DND-41 (cell line): ENCODE data around the gene PRAMEF4.
"Not testable (repeated sequence)": the region's sequence is repeated elsewhere in the genome, so short reads cannot be mapped to it uniquely, and the experiment has no call there.

ENCODE experiments used
- ATAC-seq: fragments of 200-7000 bp; cut with Tn5 transposase; 3 replicates; pipeline ENCODE4 v1.9.1; 2021; ENCODE audit warnings: low read depth; ENCODE audit not compliant: insufficient read depth
- DNase-seq: peaks from one replicate; pipeline ENCODE4 v3.0.0-alpha.2; 2020
- H2AFZ ChIP-seq: 2 replicates; pipeline ENCODE4 v1.6.0; 2012; ENCODE audit warnings: low read depth, low read length
- H3K27ac ChIP-seq: 2 replicates; pipeline ENCODE4 v1.5.1; 2012; ENCODE audit warnings: low read length, inconsistent platforms
- H3K27me3 ChIP-seq: fragments of 200-600 bp; sonication (generic); 2 replicates; pipeline ENCODE4 v1.6.0; 2012; ENCODE audit warnings: low read length, mild to moderate bottlenecking, inconsistent platforms; ENCODE audit not compliant: insufficient read depth, poor library complexity
- H3K36me3 ChIP-seq: 2 replicates; pipeline ENCODE4 v1.5.1; 2012; ENCODE audit warnings: low read length, inconsistent platforms; ENCODE audit not compliant: insufficient read depth
- H3K4me1 ChIP-seq: 2 replicates; pipeline ENCODE4 v1.5.1; 2012; ENCODE audit warnings: mild to moderate bottlenecking, low read length; ENCODE audit not compliant: insufficient read depth
- H3K4me2 ChIP-seq: 2 replicates; pipeline ENCODE4 v1.6.0; 2012; ENCODE audit warnings: mild to moderate bottlenecking, moderate library complexity, low read length, inconsistent platforms; ENCODE audit not compliant: insufficient read depth
- H3K4me3 ChIP-seq, 2 experiments: fragments of 200-600 bp in 1 of 2; shearing (Covaris generic) in 1 of 2; 2 replicates each; pipeline ENCODE4 v1.5.1; 2012 to 2016; ENCODE audit warnings: inconsistent platforms in 2 of 2, low read length in 2 of 2, mild to moderate bottlenecking in 2 of 2, low read depth in 1 of 2, moderate library complexity in 1 of 2
- H3K79me2 ChIP-seq: 2 replicates; pipeline ENCODE4 v1.6.0; 2012; ENCODE audit warnings: low read length, inconsistent platforms; ENCODE audit not compliant: insufficient read depth
- H3K9ac ChIP-seq: 2 replicates; pipeline ENCODE4 v1.6.0; 2012; ENCODE audit warnings: low read depth, mild to moderate bottlenecking, inconsistent platforms, low read length, moderate library complexity
- H3K9me3 ChIP-seq: 2 replicates; pipeline ENCODE4 v1.5.1; 2012; ENCODE audit warnings: low read length, moderate library complexity, mild to moderate bottlenecking, inconsistent platforms; ENCODE audit not compliant: insufficient read depth, severe bottlenecking
- H4K20me1 ChIP-seq: 2 replicates; pipeline ENCODE4 v1.6.0; 2012; ENCODE audit warnings: low read length; ENCODE audit not compliant: insufficient read depth
- CTCF ChIP-seq: IDR thresholded peaks from 2 replicates; pipeline ENCODE4 v1.5.1; 2012; ENCODE audit warnings: borderline replicate concordance, low read length, moderate library complexity, mild to moderate bottlenecking; ENCODE audit not compliant: poor library complexity, severe bottlenecking; ENCODE audit errors: extremely low read depth
- EZH2 ChIP-seq: IDR thresholded peaks from 3 replicates; pipeline ENCODE4 v1.6.1; 2012; ENCODE audit warnings: borderline replicate concordance, low read depth, mild to moderate bottlenecking, moderate library complexity, low read length, inconsistent platforms; ENCODE audit not compliant: severe bottlenecking

PRAMEF4 gene

GRCh38 chr1:12878453-12878852 is 7.5 kb downstream of the PRAMEF4 start:
- not testable (repeated sequence) for H3K9ac ChIP-seq, H3K4me3 ChIP-seq, H3K27me3 ChIP-seq, H2AFZ ChIP-seq, H3K4me1 ChIP-seq, H3K4me2 ChIP-seq, DNase-seq, ATAC-seq, H3K9me3 ChIP-seq, H3K27ac ChIP-seq, H3K36me3 ChIP-seq, H4K20me1 ChIP-seq, H3K79me2 ChIP-seq

- H3K9ac ChIP-seq, H3K27ac ChIP-seq, H3K9me3 ChIP-seq, H4K20me1 ChIP-seq, DNase-seq, H3K4me1 ChIP-seq, H3K4me2 ChIP-seq, ATAC-seq, H3K27me3 ChIP-seq, H3K36me3 ChIP-seq, H3K4me3 ChIP-seq, H2AFZ ChIP-seq, H3K79me2 ChIP-seq: not testable (repeated sequence)
Measured at GRCh38 chr1:12863131-12863880, 22.7 kb downstream of the PRAMEF4 start.

GRCh38 chr1:12856786-12857185 is 29.2 kb downstream of the PRAMEF4 start, which contains the start of gene PRAMEF2:
PRAMEF2 (plus strand) TSS chr1:12857086; CDS start chr1:12859010, 1,924 bp downstream.
- not testable (repeated sequence) for H3K9ac ChIP-seq, H3K9me3 ChIP-seq, H3K4me3 ChIP-seq, H3K27me3 ChIP-seq, H3K4me1 ChIP-seq, H4K20me1 ChIP-seq, H2AFZ ChIP-seq, H3K4me2 ChIP-seq, H3K27ac ChIP-seq, ATAC-seq, H3K36me3 ChIP-seq, H3K79me2 ChIP-seq, DNase-seq

- no peak overlapping the region for H3K9ac ChIP-seq
- no peaks in the 10 kb centered on the region for H3K9me3 ChIP-seq
- no peaks in the 10 kb centered on the region for H3K27me3 ChIP-seq
- H2AFZ ChIP-seq, result no peak overlapping the region
- H3K4me3 ChIP-seq, result no peak overlapping the region
- no peaks in the 10 kb centered on the region for H3K79me2 ChIP-seq
- no peaks in the 10 kb centered on the region for H3K36me3 ChIP-seq
- H4K20me1 ChIP-seq, result no peaks in the 10 kb centered on the region
- no peak for TF ChIP-seq EZH2
- no peak for TF ChIP-seq CTCF
- no peak overlapping the region for H3K4me2 ChIP-seq
- no peak for DNase-seq
- H3K27ac ChIP-seq, result no peak overlapping the region
- H3K4me1 ChIP-seq, result no peaks in the 10 kb centered on the region
- no peak for ATAC-seq
Measured at GRCh38 chr1:12851779-12852178, 34.2 kb downstream of the PRAMEF4 start.

- H2AFZ ChIP-seq, H3K27ac ChIP-seq, H3K9ac ChIP-seq, H3K79me2 ChIP-seq, DNase-seq, H3K9me3 ChIP-seq, H3K4me2 ChIP-seq, ATAC-seq, H4K20me1 ChIP-seq, H3K4me3 ChIP-seq, H3K27me3 ChIP-seq, H3K36me3 ChIP-seq, H3K4me1 ChIP-seq: not testable (repeated sequence)
Measured at GRCh38 chr1:12848620-12849019, 37.4 kb downstream of the PRAMEF4 start, which contains the start of gene HNRNPCL1. HNRNPCL1 (minus strand) TSS chr1:12848720; CDS start chr1:12848289, 431 bp downstream.

- not testable (repeated sequence) for ATAC-seq, H3K4me2 ChIP-seq, H3K9me3 ChIP-seq, H3K9ac ChIP-seq, H3K4me3 ChIP-seq, H3K36me3 ChIP-seq, H2AFZ ChIP-seq, H3K27ac ChIP-seq, DNase-seq, H3K79me2 ChIP-seq, H4K20me1 ChIP-seq, H3K27me3 ChIP-seq, H3K4me1 ChIP-seq
Measured at GRCh38 chr1:12833251-12833650, 52.8 kb downstream of the PRAMEF4 start.

- H3K27me3 ChIP-seq, DNase-seq: not testable (repeated sequence)
Measured at GRCh38 chr1:12831310-12831709, 54.7 kb downstream of the PRAMEF4 start, which contains the start of gene PRAMEF11. PRAMEF11 (minus strand) TSS chr1:12831410; CDS start chr1:12828789, 2,621 bp downstream.

More at GRCh38 chr1:12831310-12831709, 54.7 kb downstream of the PRAMEF4 start, which contains the start of gene PRAMEF11:
- H3K4me3 ChIP-seq, H3K9me3 ChIP-seq, H4K20me1 ChIP-seq, H3K9ac ChIP-seq, H2AFZ ChIP-seq, H3K4me1 ChIP-seq, H3K4me2 ChIP-seq, ATAC-seq, H3K79me2 ChIP-seq, H3K36me3 ChIP-seq, H3K27ac ChIP-seq: not testable (repeated sequence)
